NCI-H1694 (cell line): ENCODE results near the gene ZRANB1.

ENCODE experiments used
- DNase-seq: peaks from one replicate; lab custom pipeline; 2025; lab: John Stamatoyannopoulos, UW

Gene ZRANB1

GRCh38 chr10:125005312-125006187 is 63.6 kb downstream of the ZRANB1 start:
- no peak for DNase-seq

- DNase-seq: no peak
These were observed 64.3 kb downstream of the ZRANB1 start for GRCh38 chr10:125006188-125006680.

GRCh38 chr10:125006921-125007426 is 65.1 kb downstream of the ZRANB1 start:
- no peak for DNase-seq

- DNase-seq: no peak
These were observed 65.5 kb downstream of the ZRANB1 start for GRCh38 chr10:125007436-125007835.

- DNase-seq: no peak
These were observed 67.0 kb downstream of the ZRANB1 start for GRCh38 chr10:125008689-125009638.

- DNase-seq: no peak
These were observed 67.8 kb downstream of the ZRANB1 start for GRCh38 chr10:125009661-125010161.

GRCh38 chr10:125010362-125010761 is 68.4 kb downstream of the ZRANB1 start:
- DNase-seq: no peak

- DNase-seq: no peak
These were observed 69.4 kb downstream of the ZRANB1 start for GRCh38 chr10:125011171-125011925.

- DNase-seq: no peak
These were observed 70.2 kb downstream of the ZRANB1 start for GRCh38 chr10:125011926-125012705.

- DNase-seq: no peak
These were observed 71.1 kb downstream of the ZRANB1 start for GRCh38 chr10:125012851-125013528.

GRCh38 chr10:125013529-125013872 is 71.6 kb downstream of the ZRANB1 start:
- no peak for DNase-seq

GRCh38 chr10:125014086-125014830 is 72.3 kb downstream of the ZRANB1 start:
- DNase-seq: no peak

GRCh38 chr10:125014836-125015355 is 73.0 kb downstream of the ZRANB1 start:
- no peak for DNase-seq

GRCh38 chr10:125015356-125015944 is 73.5 kb downstream of the ZRANB1 start:
- DNase-seq: no peak

GRCh38 chr10:125016123-125016522 is 74.2 kb downstream of the ZRANB1 start:
- no peak for DNase-seq

GRCh38 chr10:125016611-125017202 is 74.8 kb downstream of the ZRANB1 start:
- DNase-seq: no peak

GRCh38 chr10:125017547-125018298 is 75.8 kb downstream of the ZRANB1 start:
- no peak for DNase-seq
